ENCODE measurements around the gene CDHR2.

Gene CDHR2

DNA sequence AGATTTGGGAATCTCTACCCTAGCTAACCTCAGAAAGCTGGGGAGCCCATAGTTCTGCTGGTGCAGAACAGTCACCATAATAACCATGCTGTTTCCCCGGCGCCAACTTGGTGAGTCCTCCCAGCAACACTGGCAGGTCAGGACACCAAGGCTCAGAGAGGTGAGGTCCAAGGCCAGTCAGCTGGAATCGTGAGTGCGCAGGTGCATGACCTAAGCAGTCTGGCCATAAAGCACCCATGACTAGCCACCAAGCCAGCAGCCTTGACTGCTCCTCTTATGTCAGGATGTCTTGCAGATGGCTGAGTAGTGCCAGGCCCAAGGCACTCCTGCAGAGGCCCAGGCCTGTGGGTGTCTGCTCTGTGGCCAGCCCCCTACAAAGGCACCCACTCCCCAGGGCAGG, 14.5 kb upstream of the CDHR2 start:
- Histone ChIP-seq H3K79me2 (ENCODE audit: low read length) (peaks cover 39% of the 10 kb centered on the region), H3F3A (ENCODE audit: insufficient read depth, low read length) (peaks cover 5% of the 10 kb centered on the region; the same call in 1 of the 2 replicates), H3K27me3 (replicated peaks; ENCODE audit: insufficient read depth, low read length) (no peaks in the 10 kb centered on the region), H3K9me3 (replicated peaks; ENCODE audit: insufficient read depth, low read length) (no peaks in the 10 kb centered on the region), H3K9me2 (replicated peaks; ENCODE audit: insufficient read depth, low read length) (no peaks in the 10 kb centered on the region), H2AFZ (ENCODE audit: low read length) (no peak overlapping the region), H3K27ac (ENCODE audit: low read length) (no peak overlapping the region), H4K20me1 (ENCODE audit: insufficient read depth, low read length) (no peaks in the 10 kb centered on the region), H3K4me2 (ENCODE audit: low read depth, low read length) (no peak overlapping the region), H3K4me3 (ENCODE audit: low read length) (no peak overlapping the region), H3K4me1 (ENCODE audit: low read length) (peaks cover 8% of the 10 kb centered on the region; the same call in 1 of the 2 replicates), H3K36me3 (replicated peaks; ENCODE audit: insufficient read depth, low read length) (no peaks in the 10 kb centered on the region), H3K9ac (ENCODE audit: low read length) (no peak overlapping the region)
- TF ChIP-seq EZH2phosphoT487 (IDR thresholded peaks at IDR 0.05; ENCODE audit: low read length) (no peak), EZH2 (optimal IDR thresholded peaks at IDR 0.05; ENCODE audit: low read depth, low read length) (no peak)
- TF ChIP-seq, protein P1, sequence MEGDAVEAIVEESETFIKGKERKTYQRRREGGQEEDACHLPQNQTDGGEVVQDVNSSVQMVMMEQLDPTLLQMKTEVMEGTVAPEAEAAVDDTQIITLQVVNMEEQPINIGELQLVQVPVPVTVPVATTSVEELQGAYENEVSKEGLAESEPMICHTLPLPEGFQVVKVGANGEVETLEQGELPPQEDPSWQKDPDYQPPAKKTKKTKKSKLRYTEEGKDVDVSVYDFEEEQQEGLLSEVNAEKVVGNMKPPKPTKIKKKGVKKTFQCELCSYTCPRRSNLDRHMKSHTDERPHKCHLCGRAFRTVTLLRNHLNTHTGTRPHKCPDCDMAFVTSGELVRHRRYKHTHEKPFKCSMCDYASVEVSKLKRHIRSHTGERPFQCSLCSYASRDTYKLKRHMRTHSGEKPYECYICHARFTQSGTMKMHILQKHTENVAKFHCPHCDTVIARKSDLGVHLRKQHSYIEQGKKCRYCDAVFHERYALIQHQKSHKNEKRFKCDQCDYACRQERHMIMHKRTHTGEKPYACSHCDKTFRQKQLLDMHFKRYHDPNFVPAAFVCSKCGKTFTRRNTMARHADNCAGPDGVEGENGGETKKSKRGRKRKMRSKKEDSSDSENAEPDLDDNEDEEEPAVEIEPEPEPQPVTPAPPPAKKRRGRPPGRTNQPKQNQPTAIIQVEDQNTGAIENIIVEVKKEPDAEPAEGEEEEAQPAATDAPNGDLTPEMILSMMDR (IDR thresholded peaks at IDR 0.05; ENCODE audit: low read length): no peak
- no peak for DNase-seq

DNA sequence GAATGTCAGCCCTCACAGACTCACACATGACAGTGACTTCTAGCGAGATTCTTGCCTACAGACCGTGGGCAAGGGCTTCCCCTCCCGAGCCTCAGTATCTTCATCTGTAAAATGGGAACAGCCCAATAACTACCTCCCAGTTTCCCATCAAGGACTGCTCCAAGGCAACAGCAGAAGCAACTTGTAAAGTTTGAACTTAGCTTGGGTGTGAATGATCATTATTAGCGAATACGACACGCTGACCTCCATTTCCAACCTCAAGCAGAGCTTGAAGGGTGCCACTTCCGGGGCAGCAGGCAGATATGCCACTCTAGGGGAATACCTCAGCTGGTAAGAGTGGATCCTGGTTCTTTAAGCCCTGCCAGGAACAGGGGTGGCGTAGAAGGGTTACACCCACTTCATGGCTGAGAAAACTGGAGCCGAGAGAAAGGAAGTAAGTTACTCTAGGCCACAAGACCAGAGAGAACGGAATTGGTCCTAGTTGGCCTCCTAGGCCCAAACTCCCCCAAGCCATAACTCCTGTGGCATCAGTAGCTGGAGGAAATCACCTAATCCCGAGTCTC, 14.0 kb upstream of the CDHR2 start:
- H2AFZ ChIP-seq (ENCODE audit: low read length): no peak overlapping the region
- H3K9me2 ChIP-seq (replicated peaks; ENCODE audit: insufficient read depth, low read length): no peaks in the 10 kb centered on the region
- DNase-seq: no peak
- peak overlapping the region; percentile 98 for H3K4me2 ChIP-seq (ENCODE audit: low read depth, low read length)
- peaks cover 8% of the 10 kb centered on the region; the same call in 1 of the 2 replicates for H3K4me1 ChIP-seq (ENCODE audit: low read length)
- no peaks in the 10 kb centered on the region for H3K27me3 ChIP-seq (replicated peaks; ENCODE audit: insufficient read depth, low read length)
- no peaks in the 10 kb centered on the region for H3K36me3 ChIP-seq (replicated peaks; ENCODE audit: insufficient read depth, low read length)
- peaks cover 5% of the 10 kb centered on the region; the same call in 1 of the 2 replicates for H3F3A ChIP-seq (ENCODE audit: insufficient read depth, low read length)
- no peak overlapping the region for H3K9ac ChIP-seq (ENCODE audit: low read length)
- peaks cover 39% of the 10 kb centered on the region for H3K79me2 ChIP-seq (ENCODE audit: low read length)
- TF ChIP-seq EZH2 (optimal IDR thresholded peaks at IDR 0.05; ENCODE audit: low read depth, low read length): no peak
- H3K9me3 ChIP-seq (replicated peaks; ENCODE audit: insufficient read depth, low read length): no peaks in the 10 kb centered on the region
- no peak overlapping the region for H3K27ac ChIP-seq (ENCODE audit: low read length)
- H3K4me3 ChIP-seq (ENCODE audit: low read length): peak overlapping the region; percentile 97
- no peaks in the 10 kb centered on the region for H4K20me1 ChIP-seq (ENCODE audit: insufficient read depth, low read length)

DNA sequence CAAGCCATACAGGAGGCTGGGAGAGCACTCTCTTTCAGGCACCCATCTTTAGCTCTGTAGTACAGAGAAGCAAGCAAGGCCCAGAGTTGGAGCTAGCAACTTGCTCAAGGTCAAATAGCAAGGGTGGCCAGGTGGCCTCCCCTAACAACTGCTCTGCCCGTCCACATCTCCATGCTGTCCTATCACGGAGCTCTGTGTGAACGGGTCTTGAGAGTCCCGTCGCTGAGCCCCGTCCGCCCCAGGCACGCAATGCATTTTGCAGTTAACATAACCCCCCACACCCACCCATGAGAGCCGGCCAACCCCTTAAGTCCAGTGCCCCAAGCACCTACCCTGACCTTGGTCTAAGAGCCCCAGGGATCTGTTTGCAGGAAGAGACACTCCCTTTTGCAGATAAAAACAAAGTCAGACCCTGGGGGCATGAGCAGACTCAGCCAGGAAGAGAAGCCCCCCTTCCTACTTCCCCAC, 13.4 kb upstream of the CDHR2 start:
- TF ChIP-seq, protein P1 (IDR thresholded peaks at IDR 0.05; ENCODE audit: low read length): no peak
- TF ChIP-seq EZH2 (optimal IDR thresholded peaks at IDR 0.05; ENCODE audit: low read depth, low read length) (no peak), EZH2phosphoT487 (IDR thresholded peaks at IDR 0.05; ENCODE audit: low read length) (no peak)
- H3F3A ChIP-seq (ENCODE audit: insufficient read depth, low read length): peaks cover 5% of the 10 kb centered on the region; the same call in 1 of the 2 replicates
- peak overlapping the region; percentile 67; the same call in 1 of the 2 replicates for H2AFZ ChIP-seq (ENCODE audit: low read length)
- H3K9me2 ChIP-seq (replicated peaks; ENCODE audit: insufficient read depth, low read length): no peaks in the 10 kb centered on the region
- H3K79me2 ChIP-seq (ENCODE audit: low read length): peaks cover 39% of the 10 kb centered on the region
- H3K4me1 ChIP-seq (ENCODE audit: low read length): peaks cover 8% of the 10 kb centered on the region; the same call in 1 of the 2 replicates
- peak overlapping the region; percentile 97 for H3K4me3 ChIP-seq (ENCODE audit: low read length)
- H3K4me2 ChIP-seq (ENCODE audit: low read depth, low read length): peak overlapping the region; percentile 98
- H3K27ac ChIP-seq (ENCODE audit: low read length): no peak overlapping the region
- no peaks in the 10 kb centered on the region for H3K9me3 ChIP-seq (replicated peaks; ENCODE audit: insufficient read depth, low read length)
- peak overlapping the region; percentile 86 for H3K9ac ChIP-seq (ENCODE audit: low read length)
- H3K27me3 ChIP-seq (replicated peaks; ENCODE audit: insufficient read depth, low read length): no peaks in the 10 kb centered on the region
- no peak for DNase-seq
- H4K20me1 ChIP-seq (ENCODE audit: insufficient read depth, low read length): no peaks in the 10 kb centered on the region
- no peaks in the 10 kb centered on the region for H3K36me3 ChIP-seq (replicated peaks; ENCODE audit: insufficient read depth, low read length)

Data from MM.1S (cell line).